Endothelial cell (in vitro differentiated cells): ENCODE measurements around the gene COQ8A. TPM values are rescaled to one million over a fixed set of nuclear protein-coding genes. Genes with fewer than 3 reads are reported as not detected.

Experiments used
- DNase-seq: peaks from one replicate; pipeline ENCODE4 v3.0.0; 2021; ENCODE audit warnings: low spot score
- H3K27ac Mint-ChIP-seq: one replicate; pipeline ENCODE4 v1.8.0; 2021; ENCODE audit warnings: mixed read lengths, inconsistent platforms; ENCODE audit not compliant: unreplicated experiment
- H3K27me3 Mint-ChIP-seq: one replicate; pipeline ENCODE4 v1.8.0; 2021; ENCODE audit warnings: mild to moderate bottlenecking, moderate library complexity, mixed read lengths, inconsistent platforms; ENCODE audit not compliant: unreplicated experiment
- H3K36me3 Mint-ChIP-seq: one replicate; pipeline ENCODE4 v1.8.0; 2021; ENCODE audit warnings: mild to moderate bottlenecking, low read depth, mixed read lengths, inconsistent platforms; ENCODE audit not compliant: unreplicated experiment
- H3K4me1 Mint-ChIP-seq: one replicate; pipeline ENCODE4 v1.8.0; 2021; ENCODE audit warnings: mild to moderate bottlenecking, mixed read lengths, inconsistent platforms; ENCODE audit not compliant: unreplicated experiment
- H3K4me3 Mint-ChIP-seq: one replicate; pipeline ENCODE4 v1.8.0; 2021; ENCODE audit warnings: mild to moderate bottlenecking, mixed read lengths, inconsistent platforms; ENCODE audit not compliant: unreplicated experiment
- H3K9me3 Mint-ChIP-seq: one replicate; pipeline ENCODE4 v1.8.0; 2021; ENCODE audit warnings: mixed read lengths, inconsistent platforms; ENCODE audit not compliant: unreplicated experiment
- CTCF ChIP-seq: fragments of 200-600 bp; sonication (generic); IDR thresholded peaks from one replicate; pipeline ENCODE4 v1.5.0; 2021; ENCODE audit warnings: antibody characterized with exemption; ENCODE audit not compliant: unreplicated experiment
- total RNA-seq: library from RNA; stranded (reverse); fragmentation: NEBNext Ultra II Directional; extraction: Animal tissue kit (Norgen Biotek cat#: 25700); gene quantifications from one replicate; pipeline ENCODE4 v1.2.1, GENCODE V29; 2021; ENCODE audit not compliant: unreplicated experiment

The COQ8A gene
- total RNA-seq, 1 donor from 2014 or later, result 22.7 TPM

GRCh38 chr1:226901421-226901820 lies 38.7 kb upstream of the COQ8A start:
- no peak for TF ChIP-seq CTCF
- Mint-ChIP-seq H3K36me3 (peaks cover 8% of the 10 kb centered on the region), H3K27me3 (no peaks in the 10 kb centered on the region), H3K4me1 (no peaks in the 10 kb centered on the region), H3K27ac (no peak overlapping the region), H3K9me3 (no peaks in the 10 kb centered on the region), H3K4me3 (no peak overlapping the region)
- no peak for DNase-seq

GRCh38 chr1:226902601-226903000 lies 37.5 kb upstream of the COQ8A start:
- no peaks in the 10 kb centered on the region for H3K27me3 Mint-ChIP-seq
- H3K36me3 Mint-ChIP-seq, result peaks cover 4% of the 10 kb centered on the region
- H3K4me1 Mint-ChIP-seq, result no peaks in the 10 kb centered on the region
- no peak for DNase-seq
- no peak overlapping the region for H3K27ac Mint-ChIP-seq
- no peak overlapping the region for H3K4me3 Mint-ChIP-seq
- no peak for TF ChIP-seq CTCF
- no peaks in the 10 kb centered on the region for H3K9me3 Mint-ChIP-seq

GRCh38 chr1:226903819-226904716 lies 36.0 kb upstream of the COQ8A start:
- Mint-ChIP-seq H3K27ac (no peak overlapping the region), H3K36me3 (peaks cover 7% of the 10 kb centered on the region), H3K4me1 (peaks cover 3% of the 10 kb centered on the region), H3K27me3 (no peaks in the 10 kb centered on the region), H3K9me3 (no peaks in the 10 kb centered on the region), H3K4me3 (no peak overlapping the region)
- DNase-seq, result no peak
- no peak for TF ChIP-seq CTCF

GRCh38 chr1:226904772-226905171 lies 35.3 kb upstream of the COQ8A start:
- Mint-ChIP-seq H3K27me3 (no peaks in the 10 kb centered on the region), H3K27ac (no peak overlapping the region), H3K36me3 (peaks cover 6% of the 10 kb centered on the region), H3K4me1 (peaks cover 3% of the 10 kb centered on the region), H3K9me3 (no peaks in the 10 kb centered on the region), H3K4me3 (no peak overlapping the region)
- no peak for TF ChIP-seq CTCF
- DNase-seq, result no peak

- peaks cover 3% of the 10 kb centered on the region for H3K36me3 Mint-ChIP-seq
These were observed 31.7 kb upstream of the COQ8A start for GRCh38 chr1:226908419-226908818.

More at GRCh38 chr1:226908419-226908818, 31.7 kb upstream of the COQ8A start:
- TF ChIP-seq CTCF, result no peak
- H3K27me3 Mint-ChIP-seq, result no peaks in the 10 kb centered on the region
- no peak overlapping the region for H3K27ac Mint-ChIP-seq
- H3K4me3 Mint-ChIP-seq, result no peak overlapping the region
- DNase-seq, result no peak
- H3K4me1 Mint-ChIP-seq, result peaks cover 3% of the 10 kb centered on the region
- no peaks in the 10 kb centered on the region for H3K9me3 Mint-ChIP-seq
